ENCODE measurements around the gene KRTAP5-2.

The KRTAP5-2 gene

GRCh38 chr11:1557904-1558774 is 40.0 kb downstream of the KRTAP5-2 start:
- Histone ChIP-seq H3K9ac (ENCODE audit: low read length) (no peak overlapping the region), H4K20me1 (ENCODE audit: insufficient read depth, low read length) (no peaks in the 10 kb centered on the region), H3K27ac (ENCODE audit: low read depth, low read length, poor library complexity, severe bottlenecking) (no peak overlapping the region), H2AFZ (ENCODE audit: low read length) (no peak overlapping the region), H3F3A (ENCODE audit: insufficient read depth, low read length) (no peaks in the 10 kb centered on the region), H3K4me3 (ENCODE audit: low read depth, low read length, poor library complexity, severe bottlenecking) (no peak overlapping the region), H3K9me2 (ENCODE audit: low read depth, low read length) (no peaks in the 10 kb centered on the region), H3K27me3 (ENCODE audit: insufficient read depth, low read length) (0 out of 2 replicates have a peak, but pooled peaks cover 9% of the 10 kb centered on the region), H3K9me3 (ENCODE audit: low read length) (no peaks in the 10 kb centered on the region), H3K79me2 (ENCODE audit: insufficient read depth, low read length) (no peaks in the 10 kb centered on the region), H3K4me2 (ENCODE audit: low read length) (no peak overlapping the region), H3K36me3 (ENCODE audit: insufficient read depth, low read length) (no peaks in the 10 kb centered on the region), H3K4me1 (ENCODE audit: insufficient read depth, low read length, severe bottlenecking) (no peaks in the 10 kb centered on the region)
- TF ChIP-seq, protein P1, sequence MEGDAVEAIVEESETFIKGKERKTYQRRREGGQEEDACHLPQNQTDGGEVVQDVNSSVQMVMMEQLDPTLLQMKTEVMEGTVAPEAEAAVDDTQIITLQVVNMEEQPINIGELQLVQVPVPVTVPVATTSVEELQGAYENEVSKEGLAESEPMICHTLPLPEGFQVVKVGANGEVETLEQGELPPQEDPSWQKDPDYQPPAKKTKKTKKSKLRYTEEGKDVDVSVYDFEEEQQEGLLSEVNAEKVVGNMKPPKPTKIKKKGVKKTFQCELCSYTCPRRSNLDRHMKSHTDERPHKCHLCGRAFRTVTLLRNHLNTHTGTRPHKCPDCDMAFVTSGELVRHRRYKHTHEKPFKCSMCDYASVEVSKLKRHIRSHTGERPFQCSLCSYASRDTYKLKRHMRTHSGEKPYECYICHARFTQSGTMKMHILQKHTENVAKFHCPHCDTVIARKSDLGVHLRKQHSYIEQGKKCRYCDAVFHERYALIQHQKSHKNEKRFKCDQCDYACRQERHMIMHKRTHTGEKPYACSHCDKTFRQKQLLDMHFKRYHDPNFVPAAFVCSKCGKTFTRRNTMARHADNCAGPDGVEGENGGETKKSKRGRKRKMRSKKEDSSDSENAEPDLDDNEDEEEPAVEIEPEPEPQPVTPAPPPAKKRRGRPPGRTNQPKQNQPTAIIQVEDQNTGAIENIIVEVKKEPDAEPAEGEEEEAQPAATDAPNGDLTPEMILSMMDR (IDR thresholded peaks at IDR 0.05; ENCODE audit: low read length): no peak
- TF ChIP-seq EZH2 (IDR thresholded peaks at IDR 0.05; ENCODE audit: borderline replicate concordance, low read length): no peak

DNA sequence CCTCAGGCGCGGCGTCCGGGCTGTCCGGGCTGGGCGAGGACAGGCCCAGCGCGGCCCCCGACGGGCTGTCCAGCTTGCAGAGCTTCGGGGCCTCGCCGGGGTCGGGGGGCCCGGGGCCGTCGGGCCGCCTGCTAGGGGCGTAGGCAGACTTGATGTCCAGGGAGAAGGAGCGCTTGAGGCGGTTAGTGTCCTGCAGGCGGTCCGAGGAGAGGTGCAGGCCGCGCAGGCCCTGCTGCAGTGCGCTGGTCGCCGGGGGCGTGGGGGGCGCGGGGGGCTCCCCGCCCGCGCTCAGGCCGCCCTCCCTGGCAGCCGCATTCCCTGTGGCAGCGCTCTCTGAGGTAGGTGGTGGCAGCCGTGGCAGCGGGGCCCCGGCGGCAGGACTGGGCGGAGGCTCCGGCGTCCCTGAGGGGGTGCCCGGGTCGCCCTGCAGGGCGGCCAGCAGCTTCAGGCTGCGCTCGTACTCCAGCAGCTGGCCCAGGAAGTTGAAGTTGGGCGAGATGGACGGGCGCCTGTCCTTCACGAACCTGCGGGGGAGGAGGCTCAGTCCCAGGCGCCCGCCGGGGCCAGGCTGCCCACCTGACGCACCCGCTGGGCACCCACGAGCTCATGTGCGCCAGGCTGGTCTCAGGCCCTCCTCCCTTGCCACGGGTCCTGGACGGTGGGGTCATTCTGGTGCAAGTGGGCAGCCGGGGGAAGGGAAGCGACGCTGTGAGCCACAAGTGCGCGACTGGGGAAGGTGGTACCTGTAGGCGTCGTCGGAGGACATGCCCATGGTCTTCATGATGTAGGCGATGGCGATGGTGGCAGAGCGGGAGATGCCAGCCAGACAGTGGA is 40.8 kb downstream of the KRTAP5-2 start:
- Histone ChIP-seq H3K36me3 (ENCODE audit: insufficient read depth, low read length) (no peaks in the 10 kb centered on the region), H3K4me1 (ENCODE audit: insufficient read depth, low read length, severe bottlenecking) (no peaks in the 10 kb centered on the region), H3K27ac (ENCODE audit: low read depth, low read length, poor library complexity, severe bottlenecking) (no peak overlapping the region), H3K9me2 (ENCODE audit: low read depth, low read length) (no peaks in the 10 kb centered on the region), H3K9ac (ENCODE audit: low read length) (no peak overlapping the region), H3K4me3 (ENCODE audit: low read depth, low read length, poor library complexity, severe bottlenecking) (no peak overlapping the region), H3K27me3 (ENCODE audit: insufficient read depth, low read length) (0 out of 2 replicates have a peak, but pooled peaks cover 9% of the 10 kb centered on the region), H3K79me2 (ENCODE audit: insufficient read depth, low read length) (no peaks in the 10 kb centered on the region), H2AFZ (ENCODE audit: low read length) (no peak overlapping the region), H4K20me1 (ENCODE audit: insufficient read depth, low read length) (no peaks in the 10 kb centered on the region), H3K9me3 (ENCODE audit: low read length) (no peaks in the 10 kb centered on the region), H3F3A (ENCODE audit: insufficient read depth, low read length) (no peaks in the 10 kb centered on the region), H3K4me2 (ENCODE audit: low read length) (no peak overlapping the region)
- TF ChIP-seq, protein P1 (IDR thresholded peaks at IDR 0.05; ENCODE audit: low read length): no peak
- TF ChIP-seq EZH2 (IDR thresholded peaks at IDR 0.05; ENCODE audit: borderline replicate concordance, low read length): no peak

DNA sequence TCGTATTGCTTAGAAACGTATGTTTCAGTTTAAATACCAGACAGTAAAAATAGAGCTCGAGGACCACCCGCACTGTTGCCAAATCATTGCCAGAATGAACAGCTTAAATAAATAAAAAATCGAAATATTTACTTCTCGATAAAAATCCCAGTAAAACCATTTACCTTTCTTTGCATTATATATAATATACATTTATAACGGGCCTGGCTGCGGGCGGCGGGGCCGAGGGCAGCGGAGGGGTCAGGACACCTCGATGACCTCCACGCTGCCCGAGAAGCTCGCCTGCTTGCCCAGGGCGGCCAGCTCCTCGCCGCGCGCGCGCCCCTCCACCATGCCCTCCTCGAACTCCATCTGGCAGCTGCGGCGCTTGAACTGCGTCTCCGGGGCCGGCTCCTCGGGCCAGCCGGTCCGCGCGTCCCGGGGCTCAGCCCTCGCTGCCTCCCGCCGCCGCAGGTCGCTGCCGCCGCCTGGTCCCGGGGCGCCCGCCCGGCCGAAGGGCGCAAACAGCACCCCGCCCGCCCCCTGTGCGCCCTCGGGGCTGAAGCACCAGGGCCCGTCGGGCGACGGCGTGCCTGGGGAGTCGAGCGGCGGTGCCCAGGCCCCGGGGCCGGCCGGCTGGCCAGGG is 41.7 kb downstream of the KRTAP5-2 start:
- Histone ChIP-seq H3K4me3 (ENCODE audit: low read depth, low read length, poor library complexity, severe bottlenecking) (no peak overlapping the region), H3K4me2 (ENCODE audit: low read length) (no peak overlapping the region), H3K9ac (ENCODE audit: low read length) (no peak overlapping the region), H3K27me3 (ENCODE audit: insufficient read depth, low read length) (0 out of 2 replicates have a peak, but pooled peaks cover 7% of the 10 kb centered on the region), H3K9me3 (ENCODE audit: low read length) (no peaks in the 10 kb centered on the region), H3K9me2 (ENCODE audit: low read depth, low read length) (no peaks in the 10 kb centered on the region), H4K20me1 (ENCODE audit: insufficient read depth, low read length) (no peaks in the 10 kb centered on the region), H3K79me2 (ENCODE audit: insufficient read depth, low read length) (no peaks in the 10 kb centered on the region), H3K36me3 (ENCODE audit: insufficient read depth, low read length) (no peaks in the 10 kb centered on the region), H3F3A (ENCODE audit: insufficient read depth, low read length) (no peaks in the 10 kb centered on the region), H2AFZ (ENCODE audit: low read length) (no peak overlapping the region), H3K27ac (ENCODE audit: low read depth, low read length, poor library complexity, severe bottlenecking) (no peak overlapping the region), H3K4me1 (ENCODE audit: insufficient read depth, low read length, severe bottlenecking) (no peaks in the 10 kb centered on the region)
- TF ChIP-seq, protein P1 (IDR thresholded peaks at IDR 0.05; ENCODE audit: low read length): no peak
- TF ChIP-seq EZH2 (IDR thresholded peaks at IDR 0.05; ENCODE audit: borderline replicate concordance, low read length): no peak

Data from OCI-LY1 (cell line).